ENCODE measurements around the gene NR2F2. TPM values are rescaled to one million over a fixed set of nuclear protein-coding genes. Genes with fewer than 3 reads are reported as not detected.

Gene NR2F2
- total RNA-seq: 4.8 and 27.3 TPM in 2 replicates

GRCh38 chr15:96330450-96331143, at the start of gene NR2F2:
NR2F2 (plus strand) TSS chr15:96330700; CDS start chr15:96332106, 1,406 bp downstream.

Data from smooth muscle cell of the umbilical artery (primary cell).